IMR-90 (cell line): ENCODE results near the gene HIVEP3.

Experiments used
- MAFK ChIP-seq: IDR thresholded peaks from 2 replicates; pipeline ENCODE4 v1.6.1; 2012; ENCODE audit warnings: low read depth, low read length, improper control_type of control experiment
- NFE2L2 ChIP-seq: fragments of 150-350 bp; IDR thresholded peaks from 2 replicates; pipeline ENCODE4 v1.6.1; 2016; ENCODE audit warnings: low read depth, mild to moderate bottlenecking, low read length
- POLR2A ChIP-seq: IDR thresholded peaks from 2 replicates; pipeline ENCODE4 v1.6.1; 2012; ENCODE audit warnings: mild to moderate bottlenecking, low read depth, low read length
- SMC3 ChIP-seq: fragments of 150-350 bp; IDR thresholded peaks from 2 replicates; pipeline ENCODE4 v1.6.1; 2016; ENCODE audit warnings: low read depth, mild to moderate bottlenecking, antibody characterized with exemption, low read length, moderate library complexity
- TF ChIP-seq, protein P1 (sequence below): conservative IDR thresholded peaks from 2 replicates; pipeline ENCODE4 v1.5.1; 2012; ENCODE audit warnings: mild to moderate bottlenecking, low read depth, low read length, improper control_type of control experiment
- TF ChIP-seq, protein P2 (sequence below): fragments of 150-350 bp; IDR thresholded peaks from 2 replicates; pipeline ENCODE4 v1.6.1; 2017; ENCODE audit warnings: mild to moderate bottlenecking, antibody characterized with exemption, low read length, low read depth

DNA sequence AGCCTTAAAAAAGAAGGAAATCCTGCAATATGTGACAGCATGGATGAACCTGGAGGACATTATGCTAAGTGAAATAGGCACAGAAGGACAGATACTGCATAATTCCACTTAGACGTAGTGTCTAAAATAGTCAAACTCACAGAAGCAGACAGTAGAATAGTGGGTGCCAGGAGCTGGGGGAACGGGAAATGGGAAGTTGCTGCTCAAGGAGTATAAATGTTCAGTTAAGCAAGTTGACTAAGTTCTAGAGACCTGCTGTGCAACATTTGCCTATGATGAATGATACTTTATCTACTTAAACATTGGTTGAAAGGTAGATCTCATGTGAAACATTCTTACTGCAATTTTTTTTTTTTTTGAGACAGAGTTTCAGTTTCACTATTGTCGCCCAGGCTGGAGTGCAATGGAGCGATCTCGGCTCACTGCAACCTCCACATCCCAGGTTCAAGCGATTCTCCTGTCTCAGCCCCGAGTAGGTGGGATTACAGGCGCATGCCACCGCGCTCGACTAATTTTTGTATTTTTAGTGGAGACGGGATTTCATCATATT lies 197.8 kb downstream of the HIVEP3 start:
- TF ChIP-seq NFE2L2, result no peak
- TF ChIP-seq, protein P1, sequence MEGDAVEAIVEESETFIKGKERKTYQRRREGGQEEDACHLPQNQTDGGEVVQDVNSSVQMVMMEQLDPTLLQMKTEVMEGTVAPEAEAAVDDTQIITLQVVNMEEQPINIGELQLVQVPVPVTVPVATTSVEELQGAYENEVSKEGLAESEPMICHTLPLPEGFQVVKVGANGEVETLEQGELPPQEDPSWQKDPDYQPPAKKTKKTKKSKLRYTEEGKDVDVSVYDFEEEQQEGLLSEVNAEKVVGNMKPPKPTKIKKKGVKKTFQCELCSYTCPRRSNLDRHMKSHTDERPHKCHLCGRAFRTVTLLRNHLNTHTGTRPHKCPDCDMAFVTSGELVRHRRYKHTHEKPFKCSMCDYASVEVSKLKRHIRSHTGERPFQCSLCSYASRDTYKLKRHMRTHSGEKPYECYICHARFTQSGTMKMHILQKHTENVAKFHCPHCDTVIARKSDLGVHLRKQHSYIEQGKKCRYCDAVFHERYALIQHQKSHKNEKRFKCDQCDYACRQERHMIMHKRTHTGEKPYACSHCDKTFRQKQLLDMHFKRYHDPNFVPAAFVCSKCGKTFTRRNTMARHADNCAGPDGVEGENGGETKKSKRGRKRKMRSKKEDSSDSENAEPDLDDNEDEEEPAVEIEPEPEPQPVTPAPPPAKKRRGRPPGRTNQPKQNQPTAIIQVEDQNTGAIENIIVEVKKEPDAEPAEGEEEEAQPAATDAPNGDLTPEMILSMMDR, result no peak
- TF ChIP-seq, protein P2, sequence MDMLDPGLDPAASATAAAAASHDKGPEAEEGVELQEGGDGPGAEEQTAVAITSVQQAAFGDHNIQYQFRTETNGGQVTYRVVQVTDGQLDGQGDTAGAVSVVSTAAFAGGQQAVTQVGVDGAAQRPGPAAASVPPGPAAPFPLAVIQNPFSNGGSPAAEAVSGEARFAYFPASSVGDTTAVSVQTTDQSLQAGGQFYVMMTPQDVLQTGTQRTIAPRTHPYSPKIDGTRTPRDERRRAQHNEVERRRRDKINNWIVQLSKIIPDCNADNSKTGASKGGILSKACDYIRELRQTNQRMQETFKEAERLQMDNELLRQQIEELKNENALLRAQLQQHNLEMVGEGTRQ, result no peak
- TF ChIP-seq MAFK, result no peak
- TF ChIP-seq SMC3, result no peak
- TF ChIP-seq POLR2A, result no peak
